GM12878 (cell line): ENCODE results near the gene PFN3. TPM values are rescaled to one million over a fixed set of nuclear protein-coding genes. Genes with fewer than 3 reads are reported as not detected.
A peak's percentile ranks its signal among the peaks of the same experiment; 100 is the strongest.

Experiments used
- ATF7 ChIP-seq: fragments of 450-650 bp; IDR thresholded peaks from 2 replicates; pipeline ENCODE4 v1.6.1; 2016; ENCODE audit warnings: low read depth, mild to moderate bottlenecking
- BCL3 ChIP-seq: IDR thresholded peaks from 2 replicates; pipeline ENCODE4 v1.6.1; 2011; ENCODE audit warnings: borderline replicate concordance, low read depth, mild to moderate bottlenecking, moderate library complexity, low read length; ENCODE audit not compliant: insufficient read depth, poor library complexity, severe bottlenecking
- CHD2 ChIP-seq: IDR thresholded peaks from 2 replicates; pipeline ENCODE4 v1.6.1; 2011; ENCODE audit warnings: low read depth, low read length, improper control_type of control experiment, borderline replicate concordance
- E4F1 ChIP-seq: fragments of 450-650 bp; IDR thresholded peaks from 2 replicates; pipeline ENCODE4 v1.6.1; 2018; ENCODE audit warnings: borderline replicate concordance, mild to moderate bottlenecking; ENCODE audit not compliant: partially characterized antibody
- ESRRA ChIP-seq: IDR thresholded peaks from 2 replicates; pipeline ENCODE4 v1.6.1; 2012; ENCODE audit warnings: mild to moderate bottlenecking, low read length, improper control_type of control experiment
- NFYB ChIP-seq: IDR thresholded peaks from 2 replicates; pipeline ENCODE4 v1.6.1; 2011; ENCODE audit warnings: low read depth, mild to moderate bottlenecking, low read length, improper control_type of control experiment, moderate library complexity; ENCODE audit not compliant: insufficient read depth
- NR2C2 ChIP-seq: IDR thresholded peaks from 2 replicates; pipeline ENCODE4 v1.6.1; 2011; ENCODE audit warnings: borderline replicate concordance, low read depth; ENCODE audit not compliant: control insufficient read depth, insufficient read length
- PRDM15 ChIP-seq: fragments of 450-650 bp; formaldehyde crosslinking; IDR thresholded peaks from 2 replicates; pipeline ENCODE4 v1.4.0; 2020; ENCODE audit warnings: mild to moderate bottlenecking, moderate library complexity
- RUNX3 ChIP-seq: IDR thresholded peaks from 2 replicates; pipeline ENCODE4 v1.6.1; 2012; ENCODE audit warnings: low read length, inconsistent platforms
- SRF ChIP-seq, 2 experiments: IDR thresholded peaks; 2 replicates each; pipeline ENCODE4 v1.6.1; 2011; ENCODE audit warnings: low read depth in 2 of 2, low read length in 2 of 2, mild to moderate bottlenecking in 1 of 2, moderate library complexity in 1 of 2
- TCF7 ChIP-seq: IDR thresholded peaks from 2 replicates; pipeline ENCODE4 v1.6.1; 2014; ENCODE audit warnings: antibody characterized with exemption, borderline replicate concordance
- USF2 ChIP-seq: IDR thresholded peaks from 2 replicates; pipeline ENCODE4 v1.6.1; 2011; ENCODE audit warnings: low read depth, low read length, improper control_type of control experiment, borderline replicate concordance
- ZNF592 ChIP-seq: fragments of 450-650 bp; IDR thresholded peaks from 2 replicates; pipeline ENCODE4 v1.6.1; 2017; ENCODE audit warnings: mild to moderate bottlenecking, moderate library complexity
- polyA plus RNA-seq, 11 experiments: library from polyadenylated mRNA; depleted of rRNA in 4 of 11; unstranded in 6 of 11; stranded (reverse) in 5 of 11; fragments of >200 nt; fragmentation: Nextera tagmentation in 4 of 11; fragmentation: Illumina TruSeq in 1 of 11; extraction: Ambion mirVana in 4 of 11; extraction: Trizol in 1 of 11; gene quantifications; 1 replicate in 1 of 11; 2 replicates in 10 of 11; pipeline versions ENCODE4 v1.2.1 to v1.2.3, GENCODE V29; 2011 to 2016; ENCODE audit warnings: inconsistent platforms in 2 of 11, missing spikeins in 2 of 11, low read depth in 1 of 11
- total RNA-seq, 4 experiments: library from RNA; depleted of rRNA in 3 of 4; stranded (reverse); fragments of >200 nt in 3 of 4; fragmentation: Illumina TruSeq in 1 of 4; extraction: Trizol in 1 of 4; gene quantifications; 2 replicates each; pipeline versions ENCODE4 v1.2.1 to v1.2.3, GENCODE V29; 2013 to 2021

PFN3 gene
- total and polyA plus RNA-seq, 10 of the 15 experiments (the other 5 are each of a cell fraction or from before 2014, with no cell fraction given): not detected

GRCh38 chr5:177390363-177391300 lies 9.8 kb downstream of the PFN3 start (continued):
- TF ChIP-seq ZNF592: no peak
- TF ChIP-seq E4F1: no peak
- no peak for TF ChIP-seq ESRRA
- TF ChIP-seq PRDM15 (CRISPR knock-in tag): no peak
- TF ChIP-seq BCL3: no peak
- TF ChIP-seq NFYB: no peak
- 0 out of 2 replicates have a peak, but pooled peaks have one; percentile 8 for TF ChIP-seq CHD2
- TF ChIP-seq NR2C2: no peak
- TF ChIP-seq SRF (IDR thresholded peaks at IDR 0.05; ENCODE audit: low read depth in 2 of 2, low read length in 2 of 2): no peak
- TF ChIP-seq USF2: peak; percentile 68
- no peak for TF ChIP-seq RUNX3
- no peak for TF ChIP-seq ATF7
- no peak; the same call in 1 of the 2 replicates for TF ChIP-seq TCF7
